NCI-H446 treated with DMSO at 0.1 percent for 48 hours (cell line): ENCODE data around the gene SIGLEC11.
"Not testable (repeated sequence)": the region's sequence is repeated elsewhere in the genome, so short reads cannot be mapped to it uniquely, and the experiment has no call there.

Experiments used
- DNase-seq: peaks from one replicate; lab custom pipeline; 2025; lab: John Stamatoyannopoulos, UW

SIGLEC11 gene

DNA sequence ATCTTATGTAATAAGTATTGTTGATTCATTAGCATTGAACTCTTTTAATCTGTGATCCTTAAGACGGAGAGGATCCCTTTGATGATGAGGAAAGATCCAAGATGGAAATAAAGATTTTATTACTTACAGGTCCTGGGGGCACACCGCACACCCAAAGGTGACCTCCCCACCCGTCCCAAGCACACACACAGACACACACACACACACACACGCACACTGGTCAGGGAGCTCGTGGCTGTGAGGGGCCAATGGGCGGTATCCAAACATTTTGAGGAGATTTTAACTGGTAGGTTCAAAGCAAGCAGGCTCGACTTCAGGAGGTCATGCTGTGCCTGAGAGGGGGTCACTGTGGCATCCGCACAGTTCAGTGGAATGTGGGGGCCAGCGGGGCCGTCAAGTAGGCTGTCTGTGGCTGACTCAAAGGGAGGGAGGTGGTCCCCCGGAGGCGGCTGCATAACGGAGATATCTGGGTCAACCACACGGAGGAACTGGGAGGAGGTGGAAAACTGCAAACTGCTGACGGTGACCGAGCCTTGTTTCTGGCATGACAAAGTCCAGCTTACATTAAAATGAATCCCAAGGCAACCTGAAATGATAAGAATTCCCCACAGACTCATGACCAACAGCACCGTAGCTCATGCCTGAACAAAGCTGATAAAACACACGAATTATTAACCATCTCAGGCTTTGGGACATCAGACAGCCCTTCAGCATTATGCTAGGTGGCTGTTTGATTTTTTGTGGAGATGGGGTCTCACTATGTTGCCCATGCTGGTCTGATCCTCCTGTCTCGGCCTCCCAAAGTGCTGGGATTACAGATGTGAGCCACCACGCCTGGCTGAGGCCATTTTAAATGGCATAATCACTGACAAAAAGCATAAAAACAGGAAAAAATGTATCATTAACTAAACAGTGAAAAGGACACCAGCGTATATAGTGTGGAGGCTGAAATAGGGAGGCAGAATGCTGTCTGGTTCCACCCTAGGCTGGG lies 20.9 kb upstream of the SIGLEC11 start:
- no peak for DNase-seq

DNA sequence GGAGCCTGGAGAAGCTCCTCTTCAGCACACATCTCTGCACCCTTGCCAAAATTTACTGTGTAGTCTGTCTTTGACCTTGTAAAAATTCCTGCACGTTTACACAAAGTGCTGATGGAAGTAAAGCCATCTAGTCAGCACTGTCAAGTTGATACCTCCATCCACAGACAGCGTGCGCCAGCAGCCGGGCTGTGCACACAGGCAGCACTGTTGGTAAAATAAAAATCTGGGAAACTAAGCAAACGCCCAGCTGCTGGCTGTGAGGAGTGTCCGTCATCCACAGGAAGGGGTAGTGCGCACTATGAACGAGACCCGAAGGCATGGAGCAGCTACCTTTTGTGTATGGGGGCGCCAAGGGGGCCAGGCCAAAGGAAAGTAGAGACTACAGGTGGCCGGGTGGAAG lies 17.4 kb upstream of the SIGLEC11 start:
- no peak for DNase-seq

DNA sequence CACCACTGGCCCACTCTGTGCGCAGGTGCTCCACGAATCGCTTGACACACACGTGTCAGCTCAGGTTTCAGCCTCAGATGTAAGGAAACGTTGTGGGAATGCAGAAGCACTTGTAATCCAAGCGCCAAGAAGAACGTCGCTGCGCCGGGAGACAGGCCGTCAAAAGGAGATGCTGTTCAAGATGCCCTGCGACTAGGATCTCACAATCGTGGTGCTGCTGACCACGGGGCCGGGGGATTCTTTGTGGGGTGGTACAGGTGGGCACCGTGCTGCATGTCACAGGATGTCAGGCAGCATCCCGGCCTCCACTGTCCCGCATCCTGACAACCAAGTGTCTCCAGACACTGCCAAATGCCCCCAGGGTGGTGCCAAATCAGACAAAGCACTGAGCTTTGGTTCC lies 16.9 kb upstream of the SIGLEC11 start:
- DNase-seq = no peak

DNA sequence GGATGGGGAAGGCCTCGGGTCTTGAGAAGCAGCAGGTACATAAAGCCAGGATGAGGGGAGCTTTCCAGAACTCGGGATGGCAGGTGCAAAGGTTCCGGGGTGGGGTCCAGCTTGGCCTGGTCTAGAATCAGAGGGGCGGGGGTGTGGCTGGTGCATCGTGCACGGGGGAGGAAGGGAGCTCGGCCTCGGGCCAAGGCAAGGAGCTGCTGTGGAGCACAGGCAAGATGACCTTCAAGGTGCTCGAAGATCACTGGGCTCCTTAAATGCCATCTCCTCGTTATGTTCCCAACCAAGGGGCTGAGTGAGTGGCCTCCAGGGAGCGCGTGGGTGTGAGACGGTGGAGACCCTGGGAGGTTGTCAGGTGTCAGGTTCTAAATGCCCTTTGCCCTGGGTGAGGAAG lies 16.1 kb upstream of the SIGLEC11 start:
- DNase-seq = no peak

- no peak for DNase-seq
Measured at GRCh38 chr19:49976496-49976895, 15.5 kb upstream of the SIGLEC11 start.

GRCh38 chr19:49975051-49975450 lies 14.1 kb upstream of the SIGLEC11 start:
- DNase-seq = no peak

GRCh38 chr19:49973987-49974386 lies 13.0 kb upstream of the SIGLEC11 start:
- DNase-seq = no peak

DNA sequence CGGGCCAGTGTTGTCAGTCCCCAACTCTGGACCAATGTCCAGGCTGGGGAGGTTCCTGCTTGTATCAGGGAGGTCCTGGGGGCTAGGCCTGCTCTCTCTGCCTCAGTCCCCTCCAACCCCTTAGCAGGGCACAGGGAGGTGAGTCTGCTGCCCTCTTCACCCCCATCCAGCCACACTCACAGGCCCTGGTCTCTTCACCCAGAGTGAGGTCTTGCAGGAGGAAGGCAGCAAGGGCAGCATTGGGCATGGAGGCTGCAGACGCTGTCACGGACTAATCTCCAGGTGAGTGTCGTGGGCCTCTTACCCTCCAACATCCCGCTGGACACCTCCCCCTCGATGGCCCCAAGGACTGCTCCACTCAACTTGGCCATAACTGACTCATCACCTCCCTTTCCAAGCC lies 11.9 kb upstream of the SIGLEC11 start:
- DNase-seq = no peak

GRCh38 chr19:49971991-49972411 lies 11.0 kb upstream of the SIGLEC11 start:
- DNase-seq = no peak

DNA sequence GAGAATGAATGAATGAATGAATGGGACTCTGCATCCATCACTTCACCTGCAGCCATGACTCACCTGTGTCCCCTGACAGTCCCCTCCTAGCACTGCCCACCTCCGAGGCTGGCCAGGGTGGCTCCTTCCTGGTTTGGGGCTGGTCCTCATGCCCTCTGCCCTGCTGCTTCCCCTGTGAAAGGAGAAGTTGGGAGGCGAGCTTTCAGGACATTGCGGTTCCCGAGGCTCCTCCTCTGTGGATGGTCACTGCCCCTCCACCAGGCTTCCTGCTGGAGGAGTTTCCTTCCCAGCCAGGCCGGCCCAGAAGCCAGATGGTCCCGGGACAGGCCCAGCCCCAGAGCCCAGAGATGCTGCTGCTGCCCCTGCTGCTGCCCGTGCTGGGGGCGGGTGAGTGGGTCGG lies 8.4 kb upstream of the SIGLEC11 start:
- DNase-seq = not testable (repeated sequence)

DNA sequence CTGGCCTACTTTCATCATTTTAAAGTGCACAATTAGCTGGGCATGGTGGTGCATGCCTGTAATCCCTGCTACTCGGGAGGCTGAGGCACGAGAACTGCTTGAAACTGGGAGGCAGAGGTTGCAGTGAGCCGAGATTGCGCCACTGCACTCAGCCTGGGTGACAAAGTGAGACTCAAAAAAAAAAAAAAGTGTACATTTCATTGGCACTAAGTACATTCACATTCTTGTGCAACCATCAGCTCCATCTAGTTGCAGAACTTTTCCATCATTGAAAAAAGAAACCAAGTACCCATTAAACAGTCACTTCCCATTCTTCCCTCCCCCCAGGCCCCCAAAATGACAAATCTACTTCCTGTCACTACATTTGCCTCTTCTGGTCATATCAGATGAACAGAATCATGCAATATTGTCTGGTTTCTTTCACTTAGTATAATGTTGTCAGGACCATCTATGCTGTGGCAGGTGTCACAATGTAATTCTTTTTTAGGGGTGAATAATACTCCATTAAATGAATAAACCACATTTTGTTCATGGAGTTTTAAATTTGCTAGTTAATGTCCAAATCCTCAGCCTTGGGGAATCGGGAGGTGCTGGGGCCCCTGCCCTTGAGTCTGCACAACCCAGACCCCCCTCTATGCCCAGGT lies 7.4 kb upstream of the SIGLEC11 start:
- no peak for DNase-seq

- DNase-seq = not testable (repeated sequence)
Measured at GRCh38 chr19:49959892-49960291, 1.1 kb downstream of the SIGLEC11 start.

DNA sequence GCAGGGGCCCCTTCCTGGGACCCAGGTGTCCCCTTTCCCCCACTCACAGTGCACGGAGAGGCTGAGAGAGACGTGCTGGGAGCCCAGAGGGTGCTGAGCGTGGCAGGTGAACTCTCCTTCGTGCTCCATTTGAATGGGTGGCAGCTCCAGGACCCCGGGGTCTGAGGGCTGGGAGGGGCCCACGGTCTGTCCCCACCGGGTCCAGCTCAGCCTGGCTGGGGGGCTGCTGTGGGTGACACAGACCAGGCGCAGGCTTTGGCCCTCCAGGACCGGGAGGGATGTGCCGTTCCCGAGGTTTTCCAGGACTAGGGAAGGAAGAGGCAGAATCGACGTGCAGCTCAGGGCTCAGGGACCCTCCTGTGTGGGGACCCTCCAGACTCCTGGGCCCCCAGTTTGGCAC lies 2.4 kb downstream of the SIGLEC11 start:
- not testable (repeated sequence) for DNase-seq

DNA sequence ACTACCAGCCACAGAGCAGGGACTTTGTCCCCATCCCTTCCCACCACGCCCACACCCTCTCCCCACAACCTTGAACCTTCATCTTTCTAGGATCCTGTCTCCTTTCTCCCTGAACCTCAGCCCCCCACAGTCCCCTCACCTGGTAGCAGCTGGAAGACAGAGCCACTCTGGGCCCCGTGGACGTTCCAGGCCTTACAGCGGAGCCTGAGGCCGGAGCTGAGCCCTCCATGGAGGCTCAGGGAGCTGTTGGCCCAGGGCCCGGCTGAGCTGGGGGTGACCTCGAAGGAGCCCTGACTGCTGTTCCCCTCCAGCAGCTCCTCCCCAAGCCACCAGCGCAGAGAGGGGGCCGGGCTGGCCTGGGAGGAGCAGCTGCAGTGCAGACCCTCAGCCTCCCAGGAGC lies 2.8 kb downstream of the SIGLEC11 start:
- not testable (repeated sequence) for DNase-seq

GRCh38 chr19:49957262-49957915 lies 3.6 kb downstream of the SIGLEC11 start:
- no peak for DNase-seq

- no peak for DNase-seq
Measured at GRCh38 chr19:49956115-49956495, 4.9 kb downstream of the SIGLEC11 start.

GRCh38 chr19:49954933-49955332 lies 6.0 kb downstream of the SIGLEC11 start:
- no peak for DNase-seq

DNA sequence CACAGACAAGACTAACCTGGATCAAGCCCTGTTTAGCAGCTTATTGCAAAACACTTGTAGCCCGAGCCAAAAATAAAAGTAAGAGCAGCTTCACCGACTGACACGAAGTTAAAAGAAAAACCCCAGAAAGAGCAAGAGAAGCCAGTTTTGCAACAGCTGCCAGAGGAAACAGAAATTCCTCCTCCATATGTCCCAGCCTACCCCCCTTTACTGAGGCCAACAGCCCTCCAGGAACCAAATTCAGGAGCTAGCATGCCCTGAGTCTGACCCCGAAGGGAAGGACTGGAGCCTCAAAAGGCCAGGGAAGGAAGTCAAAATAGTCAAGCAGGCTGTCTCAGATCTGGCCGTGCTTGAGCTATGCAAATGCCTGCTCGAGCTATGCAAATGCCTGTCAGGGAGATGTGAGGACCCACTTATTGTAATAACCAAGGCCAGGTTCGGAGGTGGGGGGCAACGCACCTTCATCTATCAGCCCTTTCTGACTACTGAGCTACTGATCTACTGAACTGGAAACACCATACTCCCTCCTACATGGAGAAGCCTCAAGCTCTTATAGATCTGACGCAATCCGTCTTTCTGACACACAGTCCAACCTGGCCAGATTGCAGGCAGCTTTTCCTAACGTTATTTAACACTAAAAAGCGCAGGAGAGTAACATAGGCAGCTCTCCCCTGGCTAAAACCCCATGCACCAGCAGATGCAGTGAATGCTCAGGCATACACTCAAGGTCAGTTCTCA lies 6.7 kb downstream of the SIGLEC11 start:
- no peak for DNase-seq

DNA sequence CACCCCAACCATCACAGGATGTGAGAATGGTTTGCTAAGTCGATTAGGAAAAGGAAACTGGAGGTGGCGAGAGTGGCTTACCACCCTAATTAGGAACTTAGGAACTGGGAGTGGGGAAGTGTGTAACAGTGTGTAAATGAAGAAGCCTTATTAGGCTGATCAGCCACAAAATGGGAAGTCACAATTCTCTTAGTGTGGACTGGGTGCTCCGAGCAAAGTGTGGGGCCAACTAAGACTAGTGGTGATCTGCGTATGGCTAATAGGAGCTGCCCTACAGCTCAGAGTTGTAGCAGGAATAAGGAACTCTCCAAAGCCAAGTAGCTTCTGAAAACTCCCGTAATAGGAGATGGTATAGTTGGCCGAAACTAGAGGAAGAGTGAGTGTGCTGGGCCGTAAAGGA lies 7.6 kb downstream of the SIGLEC11 start:
- DNase-seq = no peak

GRCh38 chr19:49952906-49953305 lies 8.1 kb downstream of the SIGLEC11 start:
- no peak for DNase-seq

- DNase-seq = no peak
Measured at GRCh38 chr19:49952479-49952836, 8.5 kb downstream of the SIGLEC11 start.

DNA sequence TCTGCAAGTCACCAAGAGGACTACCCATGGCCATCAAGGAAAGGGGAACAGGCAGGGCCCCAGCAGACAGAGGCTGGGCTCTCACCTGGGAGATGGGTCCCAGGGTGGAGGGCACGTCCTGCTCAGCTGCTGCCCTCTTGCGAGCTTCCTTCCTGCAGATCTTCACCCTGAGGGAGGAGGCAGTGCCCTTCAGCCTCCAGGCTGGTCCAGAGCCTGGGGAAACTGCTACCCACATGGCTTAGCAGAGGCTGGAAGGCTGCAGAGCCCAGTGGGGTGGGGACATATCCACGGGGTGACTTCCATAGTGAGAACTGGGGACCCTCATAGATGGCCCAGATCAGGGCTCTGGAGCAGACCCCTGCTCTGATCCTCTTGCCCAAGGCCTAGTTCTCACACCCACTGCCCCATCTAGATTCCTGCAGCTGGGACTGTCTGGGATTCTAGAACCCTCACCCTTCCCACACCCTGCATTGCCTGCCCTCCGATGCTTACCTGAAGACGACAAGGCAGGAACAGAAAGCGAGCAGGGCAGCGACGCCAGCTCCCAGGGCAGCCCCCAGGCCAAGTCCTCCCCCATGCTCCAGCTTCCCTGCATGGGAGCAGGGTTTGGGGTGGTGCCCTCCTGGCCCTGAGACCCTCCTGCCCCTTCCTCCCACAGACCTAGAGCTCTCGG lies 9.0 kb downstream of the SIGLEC11 start:
- no peak for DNase-seq
